DMS79 (cell line): ENCODE data around the gene ST6GALNAC4.

Experiments
- DNase-seq: peaks from one replicate; lab custom pipeline; 2025; lab: John Stamatoyannopoulos, UW

Gene ST6GALNAC4

DNA sequence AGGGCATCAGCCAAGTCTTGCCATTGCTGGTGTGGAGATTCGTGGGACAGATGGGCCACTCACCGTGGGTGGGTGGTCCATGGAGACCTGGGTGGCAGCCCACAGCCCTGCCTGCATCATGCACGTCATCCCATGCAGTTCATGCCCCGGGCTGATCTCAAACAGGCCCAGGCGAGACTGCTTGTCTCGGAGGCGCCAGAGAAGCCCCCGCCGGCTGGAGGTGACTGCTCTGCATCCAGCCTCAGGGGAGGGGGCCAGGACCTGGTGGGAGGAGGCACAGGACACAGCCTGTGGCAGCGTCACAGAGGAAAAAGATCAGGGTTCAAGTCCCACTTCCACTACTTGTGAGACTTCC, 12.8 kb upstream of the ST6GALNAC4 start:
- DNase-seq: no peak

DNA sequence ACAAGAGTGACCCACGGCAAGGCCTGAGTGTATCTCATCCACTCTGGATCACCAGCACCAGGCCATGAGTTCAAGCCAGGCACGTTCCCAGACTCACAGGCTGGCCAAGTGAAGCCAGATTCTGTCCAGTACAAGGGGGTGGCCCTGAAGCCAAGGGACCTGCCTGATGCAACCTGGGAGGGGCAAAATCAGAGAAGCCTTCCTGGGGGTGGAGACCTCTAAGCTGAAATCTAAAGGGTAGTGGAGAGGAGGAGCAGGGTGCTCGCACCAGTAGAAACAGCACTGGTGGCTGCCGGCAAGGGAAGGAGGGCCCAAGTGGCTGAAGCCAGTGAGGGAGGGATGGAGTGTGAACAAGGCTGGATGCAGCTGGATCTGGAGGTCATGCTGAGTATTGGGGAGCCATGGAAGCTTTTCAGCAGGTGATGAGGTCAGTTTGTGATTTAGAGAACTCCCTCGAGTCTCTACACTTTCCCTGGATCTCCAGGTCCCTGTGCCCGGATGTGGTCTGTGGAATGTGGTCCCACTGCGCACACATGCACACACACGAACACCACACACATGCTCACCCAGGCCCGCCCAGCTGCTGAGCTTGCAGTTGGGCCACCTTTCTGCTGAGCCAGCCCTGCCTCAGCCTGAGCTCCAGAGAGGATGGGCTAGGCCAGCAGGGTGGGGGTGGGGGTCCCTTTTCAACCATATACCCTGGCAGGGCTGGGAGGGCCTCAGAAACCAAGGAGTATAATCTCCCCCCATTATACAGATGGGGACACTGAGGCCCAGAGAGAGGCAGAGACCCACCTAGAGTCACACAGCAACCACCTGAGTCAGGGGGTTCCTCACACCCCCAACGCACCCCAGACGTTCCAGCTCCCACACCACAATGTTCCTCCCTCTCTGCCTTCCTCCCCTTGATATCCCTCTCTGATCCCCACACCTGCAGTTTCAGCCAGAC, 12.1 kb upstream of the ST6GALNAC4 start:
- no peak for DNase-seq

DNA sequence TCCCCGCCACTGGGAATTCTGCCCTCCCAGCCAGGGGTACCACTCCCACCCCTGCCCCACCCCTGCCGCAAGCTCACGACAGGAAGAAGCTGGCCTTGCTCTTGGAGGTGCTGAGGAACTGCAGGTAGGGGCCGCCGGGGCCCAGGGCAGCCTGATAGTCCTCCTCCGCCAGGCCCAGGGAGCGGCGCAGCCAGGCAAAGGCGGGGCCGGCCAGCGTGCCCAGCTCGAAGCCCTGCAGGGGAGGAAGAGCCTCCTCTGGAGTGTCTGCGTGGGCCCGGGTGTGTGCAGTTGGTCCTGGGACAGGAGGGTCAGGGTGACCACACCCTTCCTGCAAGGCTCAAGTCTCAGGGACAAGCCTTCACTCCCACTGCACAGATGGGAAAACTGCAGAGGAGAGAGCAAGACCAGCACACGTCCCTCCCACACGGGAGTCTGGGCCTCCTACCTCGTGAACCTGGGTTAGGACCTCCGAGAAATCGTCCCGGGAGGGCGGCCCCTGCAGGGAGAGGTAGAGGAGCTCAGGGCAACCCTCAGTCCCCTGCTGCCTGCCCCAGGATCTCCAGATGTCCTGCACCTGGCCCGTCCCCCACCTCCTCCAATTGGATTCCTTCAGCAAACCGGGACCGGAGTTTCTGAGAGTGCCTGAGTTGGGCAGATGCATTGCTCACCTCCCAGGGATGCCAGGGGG, 11.3 kb upstream of the ST6GALNAC4 start:
- DNase-seq: no peak

DNA sequence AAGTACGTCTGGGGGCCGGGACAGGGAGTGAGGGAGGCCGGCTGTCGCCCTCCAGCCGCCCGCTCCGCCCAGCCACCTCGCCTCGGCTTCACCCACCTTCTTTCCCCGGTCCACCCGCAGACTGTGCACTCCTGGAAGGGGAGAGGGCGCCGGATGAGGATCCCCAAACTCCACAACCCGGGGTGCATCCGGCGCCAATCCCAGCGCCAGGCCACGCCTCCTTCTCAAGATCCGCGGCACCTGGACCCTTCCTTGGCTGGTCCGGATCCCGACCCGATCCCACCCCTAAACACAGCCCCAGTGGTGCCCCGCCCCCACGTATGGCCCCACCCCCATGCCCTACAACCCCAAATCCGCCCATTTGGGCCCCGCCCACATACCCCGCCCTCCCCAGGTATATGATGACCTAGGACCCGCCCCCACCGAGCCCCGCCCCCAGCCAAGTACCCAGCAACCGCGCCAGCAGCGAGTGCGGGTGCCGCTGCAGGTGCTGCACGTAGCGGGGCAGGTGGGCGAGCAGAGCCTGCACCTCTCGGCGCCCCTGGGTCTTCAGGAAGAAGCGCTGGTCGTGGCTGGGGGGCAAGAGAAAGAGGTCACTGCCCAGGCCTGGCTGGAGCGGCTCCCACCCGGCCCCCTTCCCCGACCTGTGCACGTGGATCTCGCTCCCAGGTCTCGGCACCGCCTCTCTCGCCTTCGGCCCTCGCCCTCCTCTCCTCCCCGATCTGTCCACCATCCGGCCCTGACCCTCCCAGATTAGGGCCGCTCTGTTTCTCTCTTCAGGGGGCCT, 10.6 kb upstream of the ST6GALNAC4 start:
- DNase-seq: no peak

DNA sequence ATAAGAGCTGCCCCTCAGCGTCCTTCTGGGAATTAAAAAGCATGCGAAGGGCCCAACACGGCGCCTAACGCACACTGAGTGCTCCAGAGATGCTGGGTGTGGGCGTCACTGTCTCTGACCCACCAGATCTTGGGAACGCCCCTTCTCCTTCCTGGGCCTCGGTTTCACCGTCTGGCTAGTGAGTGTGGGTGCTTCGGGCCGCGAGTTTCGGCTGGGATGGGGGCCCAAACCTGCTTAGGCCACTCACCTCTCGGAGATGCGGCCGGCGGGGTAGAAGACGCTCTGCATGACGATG, 10.0 kb upstream of the ST6GALNAC4 start:
- DNase-seq: no peak

DNA sequence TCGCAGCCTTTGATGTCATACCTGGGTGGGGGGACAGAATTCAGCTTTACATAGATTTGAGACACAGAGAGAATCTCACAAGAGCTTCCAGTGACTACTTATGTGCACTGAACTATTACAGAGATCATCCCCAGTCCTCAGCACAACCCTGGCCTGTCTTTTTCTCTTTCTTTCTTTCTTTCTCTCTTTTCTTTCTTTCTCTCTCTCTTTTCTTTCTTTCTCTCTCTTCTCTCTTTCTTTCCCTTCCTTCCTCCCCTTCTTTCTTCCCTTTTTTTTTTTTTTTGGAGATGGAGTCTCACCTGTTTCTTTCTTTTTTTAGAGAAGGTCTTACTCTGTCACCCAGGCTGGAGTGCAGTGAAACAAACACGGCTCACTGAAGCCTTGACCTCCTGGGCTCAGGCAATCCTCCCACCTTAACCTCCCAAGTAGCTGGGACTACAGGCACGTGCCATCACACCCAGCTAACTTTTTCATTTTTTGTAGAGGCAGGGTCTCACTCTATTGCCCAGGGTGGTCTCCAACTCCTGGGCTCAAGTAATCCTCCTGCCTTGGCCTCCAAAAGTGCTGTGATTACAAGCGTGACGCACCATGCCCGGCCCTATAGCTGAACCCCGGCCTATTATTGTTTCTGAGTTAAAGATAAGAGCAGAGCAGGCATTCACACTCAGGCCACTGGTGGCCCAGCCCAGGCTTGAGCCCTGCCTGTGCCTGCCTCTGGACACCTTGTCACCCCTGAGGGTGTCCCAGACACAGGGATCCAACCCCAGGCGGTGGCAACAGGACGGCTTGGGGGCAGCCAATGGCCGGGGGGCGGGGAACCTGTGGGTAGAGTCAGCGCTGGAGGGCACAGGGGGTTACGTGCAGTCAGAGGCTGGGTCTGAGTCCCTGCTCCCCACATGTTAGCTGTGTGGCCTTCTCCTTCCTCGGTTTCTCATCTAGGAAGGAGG, 9.4 kb upstream of the ST6GALNAC4 start:
- DNase-seq: no peak

DNA sequence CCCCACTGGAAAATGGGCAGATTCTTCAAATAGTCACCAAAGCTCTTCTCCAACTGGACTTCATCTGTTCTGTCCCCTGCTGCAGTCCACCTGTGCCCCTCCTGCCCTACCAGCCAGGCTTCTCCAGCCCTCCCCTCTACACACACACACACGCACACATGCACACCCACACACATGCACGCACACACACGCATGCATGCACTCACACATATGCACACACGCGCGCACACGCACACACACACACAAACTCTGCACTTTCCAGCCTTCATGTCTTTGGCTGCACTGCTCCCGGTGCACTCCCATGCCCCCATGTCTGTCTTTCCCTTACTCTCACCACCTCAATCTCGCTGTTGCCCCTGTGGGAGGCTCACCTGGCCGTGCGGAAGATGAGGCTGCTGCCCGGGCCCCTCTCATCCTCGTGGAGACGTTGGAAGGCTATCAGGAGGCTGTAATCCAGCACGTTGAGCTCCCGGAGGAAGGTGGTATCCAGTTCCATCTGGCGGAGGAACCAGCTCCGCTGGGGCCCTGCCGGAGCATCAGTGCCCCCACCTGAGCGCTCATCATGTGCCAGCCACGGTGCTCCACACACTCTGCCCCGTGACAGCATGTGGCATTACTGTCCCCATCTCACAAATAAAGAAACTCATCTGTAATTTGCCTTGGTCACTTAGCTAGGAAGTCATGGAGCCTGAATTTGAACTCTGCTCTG, 8.0 kb upstream of the ST6GALNAC4 start:
- no peak for DNase-seq

DNA sequence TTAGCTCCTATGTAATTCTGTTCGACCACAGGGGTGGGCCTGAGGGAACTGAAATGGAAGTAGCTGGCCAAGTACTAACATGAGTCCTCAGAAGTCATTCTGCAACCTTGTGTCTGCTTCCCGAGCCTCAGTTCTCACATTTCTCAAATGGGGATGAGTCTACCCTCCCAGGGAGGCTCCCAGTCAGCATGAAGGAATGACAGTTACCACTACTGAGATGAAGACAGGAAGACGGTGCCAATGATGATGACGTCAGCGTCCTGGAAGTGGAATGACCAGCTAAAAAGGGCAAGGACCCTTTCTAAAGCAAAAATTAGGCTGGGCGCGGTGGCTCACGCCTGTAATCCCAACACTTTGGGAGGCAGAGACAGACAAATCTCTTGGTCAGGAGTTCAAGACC, 6.9 kb upstream of the ST6GALNAC4 start:
- no peak for DNase-seq

DNA sequence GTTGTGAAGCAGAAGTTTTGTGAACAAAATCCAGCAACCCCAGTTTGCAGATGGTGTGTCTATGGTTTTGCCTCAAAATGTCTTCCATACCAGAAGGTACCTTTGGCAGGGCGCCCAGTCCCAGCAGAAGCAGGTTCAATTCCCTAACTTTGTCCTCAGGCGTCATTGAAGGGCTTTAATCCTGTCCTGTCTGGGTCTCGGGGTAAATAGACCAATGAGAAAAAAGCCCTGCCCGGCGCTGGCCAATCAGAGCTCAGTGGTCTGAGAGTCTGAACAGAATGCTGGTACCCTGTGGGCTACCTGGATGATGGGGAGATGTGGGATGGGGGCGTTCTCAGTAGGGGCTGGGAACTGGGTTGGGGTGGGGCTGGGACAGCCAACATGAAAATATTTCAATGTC, 6.2 kb upstream of the ST6GALNAC4 start:
- DNase-seq: no peak

DNA sequence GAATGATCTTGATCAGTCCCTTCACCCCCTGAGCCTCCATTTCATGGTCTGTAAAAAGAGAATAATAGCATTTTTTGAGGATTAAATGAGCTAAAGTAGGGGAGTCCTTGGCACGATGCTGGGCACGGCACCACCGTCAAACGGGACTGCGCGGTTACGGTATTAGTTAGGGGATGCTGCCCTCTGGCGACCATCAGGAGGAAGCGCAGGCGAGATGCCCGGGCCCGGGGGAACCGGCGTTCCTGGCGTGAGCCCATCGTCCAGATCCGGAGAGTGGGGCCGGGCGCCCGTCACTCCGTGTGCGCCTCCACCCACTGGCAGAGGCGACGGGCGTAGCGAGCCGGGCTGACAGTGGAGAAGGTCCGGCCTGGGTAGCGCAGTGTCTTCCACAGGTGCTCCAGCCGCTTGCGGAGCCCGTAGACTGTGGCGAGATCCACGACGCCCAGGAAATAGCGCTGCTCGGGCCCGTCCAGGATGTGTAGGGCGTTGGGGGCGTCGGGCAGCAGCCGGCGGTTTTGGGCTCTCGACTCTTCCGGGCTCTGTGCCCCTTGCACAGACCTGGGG, 4.8 kb upstream of the ST6GALNAC4 start:
- DNase-seq: no peak

DNA sequence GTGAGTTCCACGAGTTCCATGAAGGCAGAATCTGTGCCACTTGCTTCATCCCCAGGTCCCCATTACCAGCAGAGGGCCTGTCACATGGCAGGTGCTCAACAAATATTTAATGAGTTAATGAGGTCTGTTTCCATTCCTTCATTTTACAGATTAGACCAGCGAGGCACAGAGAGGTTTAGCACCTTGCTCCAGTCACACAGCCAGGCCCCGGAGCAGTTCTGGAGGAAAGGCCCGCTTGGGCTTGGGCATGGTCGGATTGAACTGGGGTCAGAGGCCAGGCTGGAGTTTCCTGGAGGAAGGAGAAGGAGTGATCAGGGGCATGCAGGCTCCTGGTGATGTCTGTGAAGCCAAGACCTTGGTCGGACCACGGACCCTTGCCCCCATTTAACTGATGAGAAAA, 4.0 kb upstream of the ST6GALNAC4 start:
- no peak for DNase-seq

DNA sequence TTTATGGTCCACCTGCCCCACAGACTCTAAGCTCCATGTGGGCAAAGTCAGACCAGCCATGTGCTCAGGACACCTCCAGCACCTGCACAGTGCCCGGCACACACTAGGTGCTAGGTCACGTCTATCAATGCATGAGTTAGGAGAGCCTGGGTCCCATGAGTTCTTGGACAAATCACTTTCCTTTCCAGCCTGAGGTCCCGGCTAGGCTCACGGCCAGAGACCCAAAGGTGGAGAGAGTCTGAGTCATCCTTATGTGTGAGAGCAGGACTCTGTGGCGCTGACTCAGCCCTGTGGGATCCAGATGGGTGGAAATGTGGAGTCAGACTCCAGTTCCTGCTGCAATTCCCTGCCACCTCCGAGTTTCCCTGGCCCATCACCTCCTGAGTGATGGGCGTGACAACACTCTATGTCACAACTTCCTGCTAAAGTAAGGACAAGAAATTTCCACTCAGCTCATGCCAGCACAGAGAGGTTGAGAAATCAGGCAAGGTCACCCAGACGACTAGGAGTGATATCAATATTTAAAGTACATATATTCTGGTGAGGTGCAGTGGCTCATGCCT, 2.5 kb upstream of the ST6GALNAC4 start:
- no peak for DNase-seq

DNA sequence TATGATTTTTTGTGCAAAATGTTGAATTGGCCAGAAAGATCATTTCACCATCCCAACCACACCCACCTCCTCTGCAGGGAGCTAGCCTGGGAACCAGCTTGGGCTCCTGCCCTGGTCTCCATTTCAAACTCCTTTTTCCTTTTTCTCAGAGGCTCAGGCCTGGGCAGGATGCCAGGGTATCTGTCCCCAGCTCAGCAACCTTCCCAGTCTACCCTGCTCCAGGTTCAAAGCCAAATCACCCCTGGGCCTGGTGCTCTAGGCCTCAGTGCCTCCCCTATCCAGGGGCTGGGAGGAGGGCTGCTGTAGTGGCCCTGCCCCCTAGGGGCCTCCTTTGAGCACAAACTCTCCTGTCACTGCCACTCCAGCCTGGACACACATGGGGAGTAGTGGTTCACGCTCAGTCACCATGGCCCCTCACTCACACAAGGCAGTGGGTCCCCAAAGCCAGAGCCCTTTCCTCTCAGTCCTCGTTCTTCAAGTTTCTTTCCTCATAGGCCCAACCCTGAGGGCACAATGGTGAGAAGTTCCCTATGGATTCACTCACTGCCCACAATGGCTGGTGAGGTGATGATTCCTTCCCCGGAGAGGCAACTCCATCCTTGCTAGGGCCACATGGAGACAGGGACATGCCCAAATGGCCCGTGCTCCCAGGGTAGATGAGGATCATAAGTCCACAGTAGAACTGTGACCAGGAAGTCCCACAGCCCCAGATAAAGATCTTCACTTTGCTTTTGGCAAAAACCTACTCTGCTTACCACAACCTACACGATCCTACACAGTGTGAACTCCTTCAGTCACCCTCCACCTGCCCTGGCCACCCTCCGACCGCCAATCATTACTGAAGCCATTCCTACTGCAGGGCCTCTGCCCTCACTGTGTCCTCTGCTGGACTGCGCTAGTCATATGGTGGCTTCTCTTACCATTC, 1.6 kb upstream of the ST6GALNAC4 start:
- no peak for DNase-seq

DNA sequence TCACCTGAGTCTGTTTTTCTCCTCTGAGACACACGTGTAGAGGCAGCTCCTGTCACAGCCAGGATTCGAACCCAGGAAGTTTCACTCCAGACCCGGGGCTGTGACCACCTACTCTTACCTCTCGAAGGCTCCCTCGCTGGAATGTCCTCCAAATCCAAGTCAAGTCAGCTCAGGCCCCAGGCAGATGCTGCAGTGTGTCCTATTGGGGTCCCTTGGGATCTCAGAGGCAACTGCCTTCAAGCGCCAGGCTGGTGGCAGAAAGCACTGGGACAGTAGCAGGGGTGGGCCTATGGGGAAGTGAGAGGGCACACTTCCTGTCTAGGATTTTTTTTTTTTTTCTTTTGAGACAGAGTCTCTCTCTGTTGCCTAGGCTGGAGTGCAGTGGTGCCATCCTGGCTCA, 762 bp upstream of the ST6GALNAC4 start:
- DNase-seq: no peak

DNA sequence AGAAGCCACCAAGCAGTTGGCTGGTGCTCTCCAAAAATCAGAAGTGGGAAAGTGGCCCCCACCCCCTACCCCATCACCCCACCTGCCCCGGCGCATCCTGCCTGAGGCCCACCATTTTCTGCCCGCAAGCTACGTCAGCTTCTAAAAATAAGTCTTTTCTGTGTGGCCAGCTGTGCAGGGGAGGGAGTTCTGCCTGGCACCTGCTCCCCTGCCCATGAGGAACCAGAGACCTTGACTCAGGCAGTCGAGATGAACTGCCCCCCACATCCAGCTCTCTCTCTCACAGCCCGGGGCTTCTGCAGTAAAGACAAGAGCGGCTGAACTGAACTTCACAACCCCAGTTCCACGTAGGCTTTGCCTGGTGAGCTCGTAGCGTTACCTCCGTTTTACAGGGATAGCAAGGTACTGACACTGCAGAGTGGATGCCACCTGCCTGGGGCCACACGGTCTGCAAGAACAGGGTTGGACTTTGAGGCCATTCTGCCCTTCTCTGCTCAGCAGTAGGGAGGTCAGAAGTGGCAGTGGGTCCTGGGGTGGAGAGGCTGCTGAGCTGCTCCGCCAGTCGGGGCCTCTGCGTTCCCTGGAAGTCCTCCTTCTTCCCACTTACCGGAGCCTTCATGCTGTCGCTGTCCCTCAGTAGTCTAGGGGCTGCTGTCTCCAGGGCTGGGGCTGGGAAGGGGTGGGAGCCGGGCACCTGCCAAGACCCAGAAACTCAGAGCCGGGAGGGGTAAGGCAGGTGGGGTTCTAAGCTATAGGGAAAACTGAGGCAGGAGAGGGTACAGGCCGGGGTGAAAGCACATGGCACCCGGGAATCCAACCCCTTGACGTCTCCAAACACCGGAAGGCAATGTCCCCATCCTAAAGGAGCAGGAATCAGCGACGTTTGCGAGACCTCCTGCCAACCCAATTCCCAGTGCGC, 781 bp downstream of the ST6GALNAC4 start:
- DNase-seq: no peak

DNA sequence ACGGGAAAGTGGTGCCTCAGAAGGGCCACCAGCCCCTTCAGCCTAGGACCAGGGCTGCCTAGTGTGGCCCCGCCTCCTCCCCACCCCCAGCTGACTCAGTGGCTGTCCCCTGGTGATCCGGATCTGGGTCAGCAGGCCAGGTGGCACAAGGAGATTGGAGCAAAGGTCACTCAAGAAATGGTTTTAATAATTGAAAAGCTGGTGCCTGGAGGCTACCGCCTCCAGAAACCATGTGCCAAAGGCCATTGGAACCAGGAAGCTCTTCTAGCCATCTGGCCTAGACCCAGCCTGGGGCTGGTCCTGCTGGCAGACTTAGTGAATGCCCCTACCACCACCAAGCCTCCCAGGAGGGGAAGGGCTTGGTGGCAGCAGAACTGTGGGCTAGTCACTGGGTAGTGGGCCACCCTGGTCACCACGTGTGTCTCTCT, 1.5 kb downstream of the ST6GALNAC4 start:
- no peak for DNase-seq

DNA sequence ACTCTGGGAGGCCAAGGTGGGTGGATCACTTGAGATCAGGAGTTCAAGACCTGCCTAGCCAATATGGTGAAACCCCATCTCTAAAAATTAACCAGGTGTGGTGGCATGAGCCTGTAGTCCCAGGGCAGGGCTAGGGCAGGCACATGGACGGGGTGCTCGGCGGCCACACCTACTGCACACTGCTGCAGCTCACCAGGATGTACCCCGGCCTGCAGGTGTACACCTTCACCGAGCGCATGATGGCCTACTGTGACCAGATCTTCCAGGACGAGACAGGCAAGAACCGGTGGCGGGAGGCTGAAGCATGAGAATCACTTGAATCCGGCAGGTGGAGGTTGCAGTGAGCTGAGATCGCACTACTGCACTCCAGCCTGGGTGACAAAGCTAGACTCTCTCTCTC, 3.2 kb downstream of the ST6GALNAC4 start:
- DNase-seq: no peak

DNA sequence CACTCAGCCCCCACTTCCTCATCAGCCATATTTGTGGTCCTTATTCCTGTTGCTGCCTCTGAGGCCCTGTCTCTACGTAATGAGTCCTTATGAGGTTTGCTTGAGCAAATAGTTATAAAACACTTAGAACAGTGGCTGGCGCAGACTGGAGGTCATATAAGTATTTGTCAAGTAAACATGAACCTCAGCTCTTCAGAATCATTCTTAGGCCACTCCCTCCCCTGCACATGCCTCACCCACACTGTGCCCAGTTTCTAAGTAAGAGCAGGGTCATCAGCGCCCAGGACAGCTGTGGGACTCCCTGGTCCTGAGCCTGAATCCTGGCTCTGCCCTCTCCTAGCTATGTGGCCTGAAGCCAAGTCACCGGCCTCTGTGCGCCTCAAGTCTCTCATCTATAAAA, 4.0 kb downstream of the ST6GALNAC4 start:
- peak; percentile 32 for DNase-seq
